ENCODE results near the gene ZNF839. TPM values are rescaled to one million over a fixed set of nuclear protein-coding genes. Genes with fewer than 3 reads are reported as not detected.

The ZNF839 gene
- polyA plus RNA-seq, 2 of the 4 experiments (the other 2 are of a cell fraction), result 6.0 to 10.8 TPM

- no peak for FAIRE-seq
- no peak for ATAC-seq
- Histone ChIP-seq H3K4me3 (no peak overlapping the region), H3K4me2 (no peak overlapping the region), H3K27ac (0 out of 6 replicates have a peak overlapping the region, but pooled peaks of 1 of the 2 experiments have one; percentile 22), H3K4me1 (no peaks in the 10 kb centered on the region), H3K9me3 (no peaks in the 10 kb centered on the region)
- TF ChIP-seq CHD4 (IDR thresholded peaks at IDR 0.05; ENCODE audit: borderline replicate concordance), result no peak
- no peak for TF ChIP-seq CBX8 (IDR thresholded peaks at IDR 0.05)
- TF ChIP-seq RFX5 (IDR thresholded peaks at IDR 0.05), result no peak
- no peak for TF ChIP-seq RAD21 (conservative IDR thresholded peaks at IDR 0.05 in 1 of 2, IDR thresholded peaks at IDR 0.05 in 1 of 2)
- no peak for TF ChIP-seq BHLHE40 (IDR thresholded peaks at IDR 0.05; ENCODE audit: low read depth, low read length)
- TF ChIP-seq, protein P1, sequence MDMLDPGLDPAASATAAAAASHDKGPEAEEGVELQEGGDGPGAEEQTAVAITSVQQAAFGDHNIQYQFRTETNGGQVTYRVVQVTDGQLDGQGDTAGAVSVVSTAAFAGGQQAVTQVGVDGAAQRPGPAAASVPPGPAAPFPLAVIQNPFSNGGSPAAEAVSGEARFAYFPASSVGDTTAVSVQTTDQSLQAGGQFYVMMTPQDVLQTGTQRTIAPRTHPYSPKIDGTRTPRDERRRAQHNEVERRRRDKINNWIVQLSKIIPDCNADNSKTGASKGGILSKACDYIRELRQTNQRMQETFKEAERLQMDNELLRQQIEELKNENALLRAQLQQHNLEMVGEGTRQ (IDR thresholded peaks at IDR 0.05), result no peak
- TF ChIP-seq HES2 (IDR thresholded peaks at IDR 0.05), result no peak
- TF ChIP-seq BCL3 (IDR thresholded peaks at IDR 0.05), result no peak
- TF ChIP-seq CHD2 (IDR thresholded peaks at IDR 0.05; ENCODE audit: low read length, partially characterized antibody), result no peak
- TF ChIP-seq, protein P2, sequence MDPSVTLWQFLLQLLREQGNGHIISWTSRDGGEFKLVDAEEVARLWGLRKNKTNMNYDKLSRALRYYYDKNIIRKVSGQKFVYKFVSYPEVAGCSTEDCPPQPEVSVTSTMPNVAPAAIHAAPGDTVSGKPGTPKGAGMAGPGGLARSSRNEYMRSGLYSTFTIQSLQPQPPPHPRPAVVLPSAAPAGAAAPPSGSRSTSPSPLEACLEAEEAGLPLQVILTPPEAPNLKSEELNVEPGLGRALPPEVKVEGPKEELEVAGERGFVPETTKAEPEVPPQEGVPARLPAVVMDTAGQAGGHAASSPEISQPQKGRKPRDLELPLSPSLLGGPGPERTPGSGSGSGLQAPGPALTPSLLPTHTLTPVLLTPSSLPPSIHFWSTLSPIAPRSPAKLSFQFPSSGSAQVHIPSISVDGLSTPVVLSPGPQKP (IDR thresholded peaks at IDR 0.05; ENCODE audit: low read depth, low read length), result no peak
- no peak for TF ChIP-seq FOSL2 (IDR thresholded peaks at IDR 0.05)
- no peak for TF ChIP-seq FOSL2 (CRISPR knock-in tag; IDR thresholded peaks at IDR 0.05)
- no peak for TF ChIP-seq SMC3 (IDR thresholded peaks at IDR 0.05)
- TF ChIP-seq NFE2L2 (conservative IDR thresholded peaks at IDR 0.05; ENCODE audit: low read length), result no peak
- no peak for TF ChIP-seq ZSCAN20 (CRISPR knock-in tag; IDR thresholded peaks at IDR 0.05)
- no peak for TF ChIP-seq EHMT2 (IDR thresholded peaks at IDR 0.05; ENCODE audit: low read depth)
- TF ChIP-seq HOXA7 (CRISPR knock-in tag; IDR thresholded peaks at IDR 0.05), result no peak
- no peak for TF ChIP-seq PBX3 (IDR thresholded peaks at IDR 0.05)
- POLR2A ChIA-PET, result no interaction called here
- no peak for DNase-seq (ENCODE audit: low read depth in 1 of 2, low spot score in 1 of 2)
- WGBS (ENCODE audit: missing lambda C conversion rate), result 90% methylated on average over 9 of the region's 9 CpGs
- CTCF ChIA-PET, result interaction anchor here (10.7 kb wide), 1 partner anchor 18 kb away, joined by 100 read pairs; the partner anchor contains the start of gene ZNF839
These were observed 19.2 kb downstream of the ZNF839 start for GRCh38 chr14:102338724-102339123.

DNA sequence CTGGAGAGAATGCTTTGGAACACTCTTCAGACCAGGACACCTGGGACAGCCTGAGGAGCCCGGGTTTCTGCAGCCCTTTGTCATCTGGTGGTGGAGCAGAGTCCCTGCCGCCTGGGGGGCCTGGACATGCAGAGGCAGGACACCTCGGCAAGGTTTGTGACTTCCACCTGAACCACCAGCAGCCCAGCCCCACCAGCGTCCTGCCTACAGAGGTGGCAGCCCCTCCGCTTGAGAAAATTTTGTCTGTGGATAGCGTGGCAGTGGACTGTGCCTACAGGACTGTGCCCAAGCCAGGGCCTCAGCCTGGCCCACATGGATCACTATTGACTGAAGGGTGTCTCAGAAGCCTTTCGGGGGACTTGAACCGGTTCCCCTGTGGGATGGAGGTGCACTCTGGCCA, 22.0 kb downstream of the ZNF839 start:
- CTCF ChIA-PET, result interaction anchor here (1.5 kb wide), 1 partner anchor 10 kb away, joined by 3 read pairs; no protein-coding TSS in a partner anchor
- no peak for TF ChIP-seq JUNB (IDR thresholded peaks at IDR 0.05)
- TF ChIP-seq, protein P2 (IDR thresholded peaks at IDR 0.05; ENCODE audit: low read depth, low read length), result no peak
- POLR2A ChIA-PET, result no interaction called here
- Histone ChIP-seq H3K4me1 (no peaks in the 10 kb centered on the region), H3K27ac (no peak overlapping the region), H3K4me2 (no peak overlapping the region), H3K9me3 (no peaks in the 10 kb centered on the region), H3K4me3 (no peak overlapping the region)
- ATAC-seq (peak; percentile 32 to 35; a peak in 3 of 6 replicates), DNase-seq (ENCODE audit: low read depth in 1 of 2, low spot score in 1 of 2) (no peak), FAIRE-seq (no peak)
- 93% methylated on average over 2 of the region's 8 CpGs for WGBS (ENCODE audit: missing lambda C conversion rate)
